ENCODE data around the gene PRKD3.

DNA sequence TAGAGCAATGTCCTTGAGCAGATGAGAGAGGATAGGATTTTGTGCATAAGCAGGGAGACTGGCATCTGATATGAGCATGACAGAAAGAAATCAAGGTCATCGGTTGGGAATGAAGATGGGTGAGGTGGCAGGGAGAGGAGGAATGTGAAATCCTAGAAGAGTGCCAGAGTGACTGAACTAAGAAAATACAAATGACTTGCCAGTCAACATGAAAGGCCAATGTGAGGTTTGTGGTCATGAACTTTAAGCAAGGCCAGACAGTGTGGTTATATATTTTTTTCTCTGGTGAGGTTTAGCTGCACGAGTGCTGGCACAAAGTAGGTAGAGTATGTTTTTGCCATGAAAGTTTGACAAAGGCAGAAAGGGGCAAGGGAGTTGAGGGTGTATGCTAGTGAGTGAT lies 41.0 kb upstream of the PRKD3 start:
- TF ChIP-seq L3MBTL2 (conservative IDR thresholded peaks at IDR 0.05) = no peak
- no peak for TF ChIP-seq FOXK2 (IDR thresholded peaks at IDR 0.05)
- no peak for TF ChIP-seq TARDBP (IDR thresholded peaks at IDR 0.05)
- TF ChIP-seq ZNF384 (IDR thresholded peaks at IDR 0.05) = no peak
- no peak for TF ChIP-seq SP1 (IDR thresholded peaks at IDR 0.05)
- TF ChIP-seq SUZ12 (IDR thresholded peaks at IDR 0.05) = no peak
